Measurements from ENCODE around the gene NPTX1. TPM values are rescaled to one million over a fixed set of nuclear protein-coding genes. Genes with fewer than 3 reads are reported as not detected.

The NPTX1 gene
- total and polyA plus RNA-seq, 5 experiments from 2014 or later: not detected

GRCh38 chr17:80422276-80422675 lies 54.1 kb downstream of the NPTX1 start:
- no peak for DNase-seq
- no peak for ATAC-seq
- POLR2A ChIA-PET: no interaction called here
- Mint-ChIP-seq H3K27me3 (no peaks in the 10 kb centered on the region), H3K4me1 (peaks cover 12 to 28% (median 21%) of the 10 kb centered on the region in 4 donors), H3K9me3 (no peaks in the 10 kb centered on the region), H3K27ac (no peak overlapping the region), H3K36me3 (peaks cover 0 to 13% (median 0%) of the 10 kb centered on the region in 3 donors), H3K4me3 (no peak overlapping the region)

DNA sequence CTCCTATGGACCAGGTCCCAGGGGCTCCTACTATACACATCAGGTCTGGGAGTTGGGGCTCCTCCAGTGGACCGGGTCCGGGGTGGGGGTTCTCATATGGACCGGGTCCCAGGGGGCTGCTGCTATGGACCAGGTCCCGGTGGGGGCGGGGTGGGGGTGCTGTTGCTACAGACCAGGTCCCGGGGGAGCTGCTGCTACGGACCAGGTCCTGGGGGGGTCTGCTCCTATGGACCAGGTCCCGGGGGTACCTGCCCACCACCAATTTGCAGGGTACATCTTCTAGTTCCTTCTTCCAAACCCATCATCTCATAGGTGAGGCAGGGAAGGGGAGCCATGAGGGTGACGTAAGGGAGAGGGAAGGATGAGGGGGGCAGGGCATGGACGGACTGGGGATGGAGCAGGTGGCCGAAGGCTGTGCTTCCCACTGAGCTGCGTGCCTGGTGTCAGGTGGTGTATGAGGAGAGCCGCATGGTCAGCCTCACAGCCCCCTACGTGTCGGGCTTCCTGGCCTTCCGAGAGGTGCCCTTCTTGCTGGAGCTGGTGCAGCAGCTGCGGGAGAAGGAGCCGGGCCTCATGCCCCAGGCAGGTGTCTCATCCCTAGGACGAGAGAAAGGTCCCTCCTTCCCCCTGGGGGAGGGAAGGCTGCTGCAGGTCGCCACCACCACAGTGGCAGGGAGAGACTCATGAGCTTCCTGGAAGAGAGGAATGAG lies 54.9 kb downstream of the NPTX1 start:
- peaks cover 0 to 16% (median 0%) of the 10 kb centered on the region in 3 donors for H3K36me3 Mint-ChIP-seq
- no peak overlapping the region for H3K4me3 Mint-ChIP-seq
- ATAC-seq (no peak), DNase-seq (no peak)
- no peaks in the 10 kb centered on the region for H3K9me3 Mint-ChIP-seq
- H3K27ac Mint-ChIP-seq: no peak overlapping the region
- peaks cover 15 to 30% (median 23%) of the 10 kb centered on the region in 4 donors for H3K4me1 Mint-ChIP-seq
- no peaks in the 10 kb centered on the region for H3K27me3 Mint-ChIP-seq
- POLR2A ChIA-PET: no interaction called here

- POLR2A ChIA-PET: interaction anchor here (1.3 kb wide), 1 partner anchor 35 kb away, joined by 3 read pairs; no protein-coding TSS in a partner anchor
- no peak for DNase-seq
- no peaks in the 10 kb centered on the region for H3K9me3 Mint-ChIP-seq
Measured at GRCh38 chr17:80419255-80419654, 57.2 kb downstream of the NPTX1 start.

GRCh38 chr17:80418589-80418988 lies 57.8 kb downstream of the NPTX1 start:
- Mint-ChIP-seq H3K36me3 (peaks cover 0 to 16% (median 0%) of the 10 kb centered on the region in 3 donors), H3K4me3 (no peak overlapping the region), H3K4me1 (peaks cover 27 to 44% (median 29%) of the 10 kb centered on the region in 4 donors), H3K27me3 (peaks cover 1 to 10% (median 5%) of the 10 kb centered on the region in 5 donors), H3K9me3 (no peaks in the 10 kb centered on the region), H3K27ac (peak overlapping the region in 3 of 10 donors; percentile 3 to 60 (median 48))
- DNase-seq (no peak), ATAC-seq (no peak)
- POLR2A ChIA-PET: interaction anchor here (1.3 kb wide), 1 partner anchor 36 kb away, joined by 3 read pairs; no protein-coding TSS in a partner anchor

More at GRCh38 chr17:80419255-80419654, 57.2 kb downstream of the NPTX1 start:
- ATAC-seq: no peak
- Mint-ChIP-seq H3K27me3 (peaks cover 0 to 3% (median 1%) of the 10 kb centered on the region in 5 donors), H3K36me3 (peaks cover 0 to 16% (median 0%) of the 10 kb centered on the region in 3 donors), H3K4me1 (peaks cover 26 to 46% (median 28%) of the 10 kb centered on the region in 4 donors), H3K27ac (no peak overlapping the region), H3K4me3 (peak overlapping the region in 2 of 10 donors; percentile 33 to 34)

Small RNA genes within 50 kb of the gene (microRNA-seq; reads per million reads assigned to microRNA genes)
- gene MIR4730 (ENCODE audit: borderline microRNAs expressed): not detected

Other genes starting within 250 kb of the NPTX1 start
- gene RNF213, start 215.8 kb downstream of the NPTX1 start, total RNA-seq: 100 to 1,000 TPM; 323 to 328 TPM
- gene RNF213, start 215.8 kb downstream of the NPTX1 start, polyA plus RNA-seq: 10 to 100 TPM; 27.1 to 52.2 (median 39.1) TPM
- 10 to 100 TPM; 20.6 TPM for gene ENDOV, start 61.4 kb downstream of the NPTX1 start, total RNA-seq
- gene ENDOV, start 61.4 kb downstream of the NPTX1 start, polyA plus RNA-seq: 10 to 100 TPM in 1 of 3 donors, 1 to 10 TPM in 2; 7.5 to 10.3 (median 9.5) TPM
- gene RPTOR, start 68.2 kb upstream of the NPTX1 start, total RNA-seq: 10 to 100 TPM; 53.5 to 53.9 TPM
- 10 to 100 TPM in 1 of 3 donors, 1 to 10 TPM in 2; 5.3 to 10.2 (median 5.5) TPM for gene RPTOR, start 68.2 kb upstream of the NPTX1 start, polyA plus RNA-seq